Measurements from ENCODE around the gene ADCY4.
"Not testable (repeated sequence)": the region's sequence is repeated elsewhere in the genome, so short reads cannot be mapped to it uniquely, and the experiment has no call there.

The ADCY4 gene

GRCh38 chr14:24337824-24338175, 2.9 kb upstream of the ADCY4 start:
- DNase-seq = no peak

GRCh38 chr14:24337144-24337823, 2.4 kb upstream of the ADCY4 start:
- DNase-seq = no peak

- no peak for DNase-seq
Observed at GRCh38 chr14:24335461-24336171, 745 bp upstream of the ADCY4 start.

GRCh38 chr14:24332268-24332993, 2.4 kb downstream of the ADCY4 start:
- DNase-seq = peak; percentile 30

- no peak for DNase-seq
Observed at GRCh38 chr14:24331731-24332267, 3.1 kb downstream of the ADCY4 start.

GRCh38 chr14:24330973-24331674, 3.7 kb downstream of the ADCY4 start:
- DNase-seq = no peak

- no peak for DNase-seq
Observed at GRCh38 chr14:24329736-24330135, 5.1 kb downstream of the ADCY4 start.

- no peak for DNase-seq
Observed at GRCh38 chr14:24329073-24329663, 5.7 kb downstream of the ADCY4 start.

GRCh38 chr14:24327914-24328313, 7.0 kb downstream of the ADCY4 start:
- DNase-seq = not testable (repeated sequence)

- no peak for DNase-seq
Observed at GRCh38 chr14:24327303-24327702, 7.6 kb downstream of the ADCY4 start.

GRCh38 chr14:24325963-24326362, 8.9 kb downstream of the ADCY4 start:
- DNase-seq = no peak

- DNase-seq = no peak
Observed at GRCh38 chr14:24325041-24325530, 9.8 kb downstream of the ADCY4 start.

GRCh38 chr14:24324024-24324423, 10.8 kb downstream of the ADCY4 start:
- DNase-seq = no peak

GRCh38 chr14:24323341-24323740, 11.5 kb downstream of the ADCY4 start:
- DNase-seq = no peak

GRCh38 chr14:24322672-24323071, 12.2 kb downstream of the ADCY4 start:
- DNase-seq = no peak

GRCh38 chr14:24321212-24321975, 13.5 kb downstream of the ADCY4 start:
- no peak for DNase-seq

- no peak for DNase-seq
Observed at GRCh38 chr14:24317141-24317928, 17.5 kb downstream of the ADCY4 start.

- no peak for DNase-seq
Observed at GRCh38 chr14:24316597-24316950, 18.3 kb downstream of the ADCY4 start.

GRCh38 chr14:24315807-24316596, 18.9 kb downstream of the ADCY4 start:
- no peak for DNase-seq

- DNase-seq = no peak
Observed at GRCh38 chr14:24315243-24315806, 19.5 kb downstream of the ADCY4 start.
